ENCODE measurements around the gene GBA2. TPM values are rescaled to one million over a fixed set of nuclear protein-coding genes. Genes with fewer than 3 reads are reported as not detected.

GBA2 gene
- total RNA-seq, 1 experiment from 2014 or later, result 63.6 TPM

GRCh38 chr9:35791297-35791921 lies 42.4 kb upstream of the GBA2 start, which contains the start of gene NPR2:
TSS of gene NPR2 (plus strand) at chr9:35791591. CDS start at chr9:35792409, 818 bp downstream.
- DNase-seq (ENCODE audit: low read depth, low spot score) (no peak), ATAC-seq (no peak)
- H3K79me2 ChIP-seq (ENCODE audit: insufficient read depth, low read length), result no peaks in the 10 kb centered on the region
- intact Hi-C loops (cut with micrococcal nuclease), result loop anchor here (2.0 kb wide), 1 partner anchor 43 kb away; no protein-coding TSS in a partner anchor
- peaks cover 0 to 11% of the 10 kb centered on the region in 2 experiments; a peak in 1 of 4 replicates for H3K4me1 ChIP-seq (ENCODE audit: control insufficient read depth in 1 of 2, insufficient read depth in 2 of 2, low read length in 2 of 2)
- ChIA-PET RAD21 (ENCODE audit: low non-redundant PET in 1 of 2, low total read pairs in 2 of 2, uncharacterized antibody in 2 of 2, unreplicated experiment in 2 of 2) (no interaction called here), CTCF (interaction anchor here (1.2 to 1.9 kb wide), 2 partner anchors 35 to 120 kb away, joined by 3 to 6 read pairs; no protein-coding TSS in a partner anchor), POLR2A (no interaction called here)
- H3K27me3 ChIP-seq (ENCODE audit: insufficient read depth, low read length), result no peaks in the 10 kb centered on the region
- no peak within 1 kb of the TSS for H3K27ac ChIP-seq (ENCODE audit: low read depth, low read length)
- no TSS peak for BruUV-seq (replicated peaks)
- no peak within 1 kb of the TSS for H3K4me2 ChIP-seq (ENCODE audit: low read length)
- H2AFZ ChIP-seq (ENCODE audit: low read depth, low read length, poor library complexity, severe bottlenecking), result no peak within 1 kb of the TSS
- H3K36me3 ChIP-seq (ENCODE audit: control insufficient read depth in 1 of 2, insufficient read depth in 2 of 2, low read length in 2 of 2), result 0 out of 4 replicates have a peak, but pooled peaks cover 0 to 4% of the 10 kb centered on the region in 2 experiments
- no peak within 1 kb of the TSS for H3K9ac ChIP-seq (ENCODE audit: low read length)
- H4K20me1 ChIP-seq (ENCODE audit: insufficient read depth), result no peaks in the 10 kb centered on the region
- H3K9me3 ChIP-seq (ENCODE audit: control insufficient read depth in 1 of 2, insufficient read depth in 1 of 2, low read depth in 1 of 2, low read length in 2 of 2), result no peaks in the 10 kb centered on the region
- TF ChIP-seq EZH2 (IDR thresholded peaks at IDR 0.05) (no peak), EGR1 (IDR thresholded peaks at IDR 0.05; ENCODE audit: low read depth) (no peak)
- no peaks in the 10 kb centered on the region for H3K9me2 ChIP-seq (ENCODE audit: insufficient read depth)
- H3K4me3 ChIP-seq (replicated peaks in 1 of 2; ENCODE audit: low read depth in 1 of 2, low read length in 2 of 2), result no peak within 1 kb of the TSS

GRCh38 chr9:35790385-35791296 lies 41.6 kb upstream of the GBA2 start:
- Histone ChIP-seq H3K27ac (ENCODE audit: low read depth, low read length) (no peak overlapping the region), H3K79me2 (ENCODE audit: insufficient read depth, low read length) (no peaks in the 10 kb centered on the region), H3K36me3 (ENCODE audit: control insufficient read depth in 1 of 2, insufficient read depth in 2 of 2, low read length in 2 of 2) (0 out of 4 replicates have a peak, but pooled peaks cover 0 to 4% of the 10 kb centered on the region in 2 experiments), H3K9me2 (ENCODE audit: insufficient read depth) (no peaks in the 10 kb centered on the region), H4K20me1 (ENCODE audit: insufficient read depth) (no peaks in the 10 kb centered on the region), H3K4me1 (ENCODE audit: control insufficient read depth in 1 of 2, insufficient read depth in 2 of 2, low read length in 2 of 2) (peaks cover 0 to 7% of the 10 kb centered on the region in 2 experiments; a peak in 1 of 4 replicates), H3K27me3 (ENCODE audit: insufficient read depth, low read length) (no peaks in the 10 kb centered on the region), H3K9ac (ENCODE audit: low read length) (no peak overlapping the region), H3K9me3 (ENCODE audit: control insufficient read depth in 1 of 2, insufficient read depth in 1 of 2, low read depth in 1 of 2, low read length in 2 of 2) (no peaks in the 10 kb centered on the region), H2AFZ (ENCODE audit: low read depth, low read length, poor library complexity, severe bottlenecking) (no peak overlapping the region), H3K4me3 (replicated peaks in 1 of 2; ENCODE audit: low read depth in 1 of 2, low read length in 2 of 2) (no peak overlapping the region), H3K4me2 (ENCODE audit: low read length) (no peak overlapping the region)
- no TSS peak for BruUV-seq (replicated peaks)
- intact Hi-C loops (cut with micrococcal nuclease), result loop anchor here (1.0 to 2.0 kb wide), 4 partner anchors 44 to 233 kb away; no protein-coding TSS in a partner anchor
- ChIA-PET POLR2A (interaction anchor here (1.1 kb wide), 1 partner anchor 22 kb away, joined by 4 read pairs; the partner anchor contains the start of gene SPAG8), RAD21 (ENCODE audit: low non-redundant PET in 1 of 2, low total read pairs in 2 of 2, uncharacterized antibody in 2 of 2, unreplicated experiment in 2 of 2) (interaction anchor here (1.0 to 1.3 kb wide), 3 partner anchors 36 to 92 kb away, joined by 3 to 8 read pairs (median 3); no protein-coding TSS in a partner anchor), CTCF (interaction anchor here (0.8 to 3.7 kb wide), 19 partner anchors 8 to 233 kb away, joined by 3 to 46 read pairs (median 5); partner anchors contain the start of genes HINT2, HRCT1 and SPAG8)
- DNase-seq (ENCODE audit: low read depth, low spot score), result no peak
- ATAC-seq, result peak; percentile 96
- TF ChIP-seq ZNF274 (IDR thresholded peaks at IDR 0.05; ENCODE audit: low read depth, low read length) (no peak), MAX (IDR thresholded peaks at IDR 0.05) (no peak), POLR2A (IDR thresholded peaks at IDR 0.05; ENCODE audit: borderline replicate concordance, extremely low read depth, insufficient read depth, insufficient read length) (no peak), REST (IDR thresholded peaks at IDR 0.05; ENCODE audit: low read depth) (no peak), ELF1 (IDR thresholded peaks at IDR 0.05; ENCODE audit: borderline replicate concordance, low read depth) (no peak), EGR1 (IDR thresholded peaks at IDR 0.05; ENCODE audit: low read depth) (no peak), CBX3 (IDR thresholded peaks at IDR 0.05; ENCODE audit: low read depth) (no peak), EZH2phosphoT487 (IDR thresholded peaks at IDR 0.05; ENCODE audit: borderline replicate concordance) (no peak), CTCF (IDR thresholded peaks at IDR 0.05 in 2 of 3, conservative IDR thresholded peaks at IDR 0.05 in 1 of 3; ENCODE audit: borderline replicate concordance in 1 of 3, insufficient read depth in 1 of 3, low read depth in 2 of 3, low read length in 2 of 3) (peak; percentile 81 to 87 (median 86))
